Neuron (in vitro differentiated cells): ENCODE results near the gene FRMD4A.

Source experiments
- H2AFZ ChIP-seq: one replicate; pipeline ENCODE4 v1.6.1; 2013; ENCODE audit warnings: low read depth, mild to moderate bottlenecking, inconsistent platforms, low read length, moderate library complexity
- H3K27me3 ChIP-seq: one replicate; pipeline ENCODE4 v1.6.1; 2013; ENCODE audit warnings: low read length; ENCODE audit not compliant: insufficient read depth
- H3K36me3 ChIP-seq: one replicate; pipeline ENCODE4 v1.6.1; 2013; ENCODE audit warnings: low read length; ENCODE audit not compliant: insufficient read depth
- H3K4me1 ChIP-seq: one replicate; pipeline ENCODE4 v1.6.1; 2013; ENCODE audit warnings: low read length; ENCODE audit not compliant: insufficient read depth
- H3K4me3 ChIP-seq: 2 replicates; pipeline ENCODE4 v1.5.1; 2013; ENCODE audit warnings: mild to moderate bottlenecking, low read length, moderate library complexity
- H3K9me3 ChIP-seq: one replicate; pipeline ENCODE4 v1.6.1; 2013; ENCODE audit warnings: low read length

The FRMD4A gene

GRCh38 chr10:14126697-14127440 is 203.9 kb downstream of the FRMD4A start:
- Histone ChIP-seq H3K27me3 (no peaks in the 10 kb centered on the region), H3K9me3 (peaks cover 2% of the 10 kb centered on the region), H2AFZ (no peak overlapping the region), H3K4me3 (no peak overlapping the region), H3K36me3 (no peaks in the 10 kb centered on the region), H3K4me1 (no peaks in the 10 kb centered on the region)

GRCh38 chr10:14125564-14125963 is 205.2 kb downstream of the FRMD4A start:
- peaks cover 2% of the 10 kb centered on the region for H3K9me3 ChIP-seq
- no peaks in the 10 kb centered on the region for H3K36me3 ChIP-seq
- H3K4me1 ChIP-seq: no peaks in the 10 kb centered on the region
- H2AFZ ChIP-seq: no peak overlapping the region
- H3K27me3 ChIP-seq: no peaks in the 10 kb centered on the region
- H3K4me3 ChIP-seq: no peak overlapping the region

- no peaks in the 10 kb centered on the region for H3K4me1 ChIP-seq
- H3K27me3 ChIP-seq: no peaks in the 10 kb centered on the region
- H2AFZ ChIP-seq: no peak overlapping the region
- H3K36me3 ChIP-seq: no peaks in the 10 kb centered on the region
- no peak overlapping the region for H3K4me3 ChIP-seq
- peaks cover 2% of the 10 kb centered on the region for H3K9me3 ChIP-seq
Measured at GRCh38 chr10:14124941-14125340, 205.8 kb downstream of the FRMD4A start.

- Histone ChIP-seq H3K4me1 (no peaks in the 10 kb centered on the region), H2AFZ (no peak overlapping the region), H3K4me3 (no peak overlapping the region)
Measured at GRCh38 chr10:14123139-14123538, 207.6 kb downstream of the FRMD4A start.

GRCh38 chr10:14120812-14121211 is 209.9 kb downstream of the FRMD4A start:
- H3K9me3 ChIP-seq: no peaks in the 10 kb centered on the region
- H3K4me1 ChIP-seq: peaks cover 6% of the 10 kb centered on the region
- H2AFZ ChIP-seq: no peak overlapping the region
- H3K36me3 ChIP-seq: no peaks in the 10 kb centered on the region
- no peak overlapping the region for H3K4me3 ChIP-seq
- no peaks in the 10 kb centered on the region for H3K27me3 ChIP-seq

More at GRCh38 chr10:14123139-14123538, 207.6 kb downstream of the FRMD4A start:
- Histone ChIP-seq H3K9me3 (peaks cover 2% of the 10 kb centered on the region), H3K27me3 (no peaks in the 10 kb centered on the region), H3K36me3 (no peaks in the 10 kb centered on the region)

- Histone ChIP-seq H3K36me3 (no peaks in the 10 kb centered on the region), H3K4me3 (no peak overlapping the region), H3K4me1 (peaks cover 7% of the 10 kb centered on the region), H3K9me3 (no peaks in the 10 kb centered on the region), H2AFZ (no peak overlapping the region), H3K27me3 (no peaks in the 10 kb centered on the region)
Measured at GRCh38 chr10:14118953-14119352, 211.8 kb downstream of the FRMD4A start.

GRCh38 chr10:14116837-14117236 is 213.9 kb downstream of the FRMD4A start:
- Histone ChIP-seq H2AFZ (no peak overlapping the region), H3K4me1 (peaks cover 7% of the 10 kb centered on the region), H3K9me3 (no peaks in the 10 kb centered on the region), H3K27me3 (no peaks in the 10 kb centered on the region), H3K4me3 (no peak overlapping the region), H3K36me3 (no peaks in the 10 kb centered on the region)

- Histone ChIP-seq H2AFZ (no peak overlapping the region), H3K4me3 (no peak overlapping the region), H3K4me1 (peaks cover 7% of the 10 kb centered on the region), H3K9me3 (no peaks in the 10 kb centered on the region), H3K27me3 (no peaks in the 10 kb centered on the region), H3K36me3 (no peaks in the 10 kb centered on the region)
Measured at GRCh38 chr10:14116021-14116420, 214.7 kb downstream of the FRMD4A start.

GRCh38 chr10:14114791-14115190 is 215.9 kb downstream of the FRMD4A start:
- Histone ChIP-seq H3K4me3 (no peak overlapping the region), H3K36me3 (no peaks in the 10 kb centered on the region), H3K27me3 (no peaks in the 10 kb centered on the region), H3K9me3 (no peaks in the 10 kb centered on the region), H3K4me1 (peaks cover 7% of the 10 kb centered on the region), H2AFZ (no peak overlapping the region)

GRCh38 chr10:14112056-14112455 is 218.7 kb downstream of the FRMD4A start:
- H2AFZ ChIP-seq: no peak overlapping the region
- H3K9me3 ChIP-seq: no peaks in the 10 kb centered on the region
- H3K4me3 ChIP-seq: no peak overlapping the region
- H3K36me3 ChIP-seq: no peaks in the 10 kb centered on the region
- H3K4me1 ChIP-seq: peaks cover 7% of the 10 kb centered on the region
- H3K27me3 ChIP-seq: no peaks in the 10 kb centered on the region

GRCh38 chr10:14111208-14111607 is 219.5 kb downstream of the FRMD4A start:
- Histone ChIP-seq H3K9me3 (no peaks in the 10 kb centered on the region), H3K4me3 (no peak overlapping the region), H3K36me3 (no peaks in the 10 kb centered on the region), H3K27me3 (no peaks in the 10 kb centered on the region), H2AFZ (no peak overlapping the region), H3K4me1 (peaks cover 5% of the 10 kb centered on the region)

GRCh38 chr10:14106828-14107227 is 223.9 kb downstream of the FRMD4A start:
- H3K27me3 ChIP-seq: no peaks in the 10 kb centered on the region
- no peak overlapping the region for H2AFZ ChIP-seq
- H3K4me1 ChIP-seq: no peaks in the 10 kb centered on the region
- H3K9me3 ChIP-seq: peaks cover 3% of the 10 kb centered on the region
- no peak overlapping the region for H3K4me3 ChIP-seq
- no peaks in the 10 kb centered on the region for H3K36me3 ChIP-seq

- H3K9me3 ChIP-seq: peaks cover 3% of the 10 kb centered on the region
- no peak overlapping the region for H2AFZ ChIP-seq
- H3K36me3 ChIP-seq: no peaks in the 10 kb centered on the region
- H3K4me3 ChIP-seq: no peak overlapping the region
- no peaks in the 10 kb centered on the region for H3K27me3 ChIP-seq
- H3K4me1 ChIP-seq: no peaks in the 10 kb centered on the region
Measured at GRCh38 chr10:14102056-14102455, 228.7 kb downstream of the FRMD4A start.

- no peaks in the 10 kb centered on the region for H3K36me3 ChIP-seq
- H2AFZ ChIP-seq: no peak overlapping the region
- H3K4me1 ChIP-seq: no peaks in the 10 kb centered on the region
- H3K4me3 ChIP-seq: no peak overlapping the region
- H3K27me3 ChIP-seq: no peaks in the 10 kb centered on the region
- H3K9me3 ChIP-seq: peaks cover 3% of the 10 kb centered on the region
Measured at GRCh38 chr10:14099885-14100284, 230.8 kb downstream of the FRMD4A start.
